ENCODE results near the gene ADCY7.

The ADCY7 gene

GRCh38 chr16:50300942-50301625, 34.7 kb downstream of the ADCY7 start:
- no peak for DNase-seq

DNA sequence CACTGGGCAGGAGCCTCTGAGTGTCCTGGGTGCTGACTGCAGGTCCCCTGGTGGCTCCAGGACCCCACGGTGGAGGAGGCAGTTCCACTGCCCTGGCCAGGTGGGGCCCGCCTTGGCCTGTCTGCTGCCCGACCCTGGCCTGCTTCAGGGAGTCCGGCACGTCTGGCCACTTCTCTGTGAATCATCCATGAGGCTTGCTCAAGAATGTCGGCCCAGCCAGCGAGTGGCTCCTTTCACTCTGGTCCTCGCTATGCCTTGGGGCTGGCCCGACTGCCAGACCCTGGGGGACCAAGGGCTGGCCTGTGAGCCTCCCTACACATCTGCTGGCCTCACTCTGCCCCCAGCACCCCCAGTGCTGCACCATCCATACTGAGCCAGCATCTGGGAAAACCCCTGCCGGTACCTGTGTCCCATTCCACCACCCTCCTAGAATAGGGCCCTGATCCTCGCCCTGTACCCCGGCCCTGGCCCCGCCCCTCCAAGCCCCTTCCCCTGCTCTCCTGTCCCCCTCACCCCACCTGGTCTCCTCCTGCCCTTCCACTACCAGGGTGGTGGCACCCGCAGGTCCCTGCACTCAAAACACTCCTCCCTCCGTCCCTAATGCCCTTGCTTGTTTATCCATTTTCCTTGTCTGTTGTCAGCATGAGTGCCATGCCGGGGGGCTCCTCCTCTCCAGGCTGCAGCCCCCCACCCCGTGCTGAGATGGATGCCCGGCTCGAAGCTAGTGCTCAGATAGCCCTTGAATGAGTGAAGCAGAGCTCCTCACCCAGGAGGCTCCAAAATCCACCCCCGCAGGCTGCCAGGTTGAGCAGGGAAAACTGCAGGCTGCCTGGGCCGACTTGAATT, 35.5 kb downstream of the ADCY7 start:
- no peak for DNase-seq

DNA sequence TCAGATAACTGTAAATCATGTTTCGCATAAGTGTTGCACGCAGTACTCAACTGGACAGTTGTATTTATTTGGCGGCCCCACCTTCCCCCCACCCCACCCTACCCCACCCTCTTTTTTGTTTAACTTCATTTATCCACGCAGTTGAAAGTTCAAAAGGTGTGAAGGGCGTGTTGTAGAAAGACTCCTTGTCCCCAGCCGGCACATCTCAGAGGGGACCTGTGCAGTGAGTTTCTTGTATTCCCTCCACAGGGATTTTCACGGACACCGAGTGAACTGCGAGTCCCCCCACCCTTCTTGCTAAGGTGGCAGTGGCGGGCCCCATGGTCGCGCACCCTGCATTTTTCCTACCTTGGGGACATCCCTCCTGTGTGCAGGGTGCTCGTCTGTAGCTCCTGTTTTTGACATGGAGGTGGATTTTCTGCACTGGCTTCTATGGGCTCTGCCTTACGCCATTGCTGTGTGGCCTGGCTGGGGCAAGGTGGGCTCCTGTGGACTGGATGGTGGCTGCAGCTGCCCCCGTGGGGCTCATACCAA, 36.2 kb downstream of the ADCY7 start:
- no peak for DNase-seq

GRCh38 chr16:50303041-50303604, 36.8 kb downstream of the ADCY7 start:
- no peak for DNase-seq

- DNase-seq, result no peak
These were observed 37.5 kb downstream of the ADCY7 start for GRCh38 chr16:50303605-50304466.

GRCh38 chr16:50304467-50305440, 38.4 kb downstream of the ADCY7 start:
- DNase-seq, result no peak

DNA sequence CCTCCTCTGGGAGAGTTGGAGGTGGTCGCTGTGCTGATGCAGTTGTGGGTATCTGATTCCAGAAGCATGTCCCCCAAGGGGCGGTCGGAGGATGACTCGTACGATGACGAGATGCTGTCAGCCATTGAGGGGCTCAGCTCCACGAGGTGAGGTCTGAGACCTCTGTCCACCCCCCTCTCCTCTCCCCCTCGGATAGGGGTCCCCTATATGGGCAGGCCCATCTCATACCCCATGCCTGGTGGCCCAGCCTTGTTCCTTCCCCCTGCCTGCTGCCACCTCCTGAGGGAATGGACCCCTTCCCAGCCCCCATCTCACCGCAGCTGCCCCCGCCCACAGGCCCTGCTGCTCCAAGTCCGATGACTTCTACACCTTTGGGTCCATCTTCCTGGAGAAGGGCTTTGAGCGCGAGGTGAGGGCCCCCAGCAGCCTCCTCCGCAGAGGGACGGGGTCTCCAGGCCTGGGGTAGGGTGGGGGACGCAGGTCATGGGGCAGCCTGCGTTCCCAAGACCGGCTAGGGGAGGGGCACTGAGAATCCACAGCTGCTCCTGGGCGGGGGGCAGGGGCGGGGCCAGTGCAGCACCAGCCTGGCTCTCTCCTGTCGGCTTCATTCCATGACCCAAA, 39.2 kb downstream of the ADCY7 start:
- DNase-seq, result no peak

GRCh38 chr16:50306287-50306686, 39.9 kb downstream of the ADCY7 start:
- no peak for DNase-seq

GRCh38 chr16:50308237-50308965, 42.0 kb downstream of the ADCY7 start:
- DNase-seq, result no peak

DNA sequence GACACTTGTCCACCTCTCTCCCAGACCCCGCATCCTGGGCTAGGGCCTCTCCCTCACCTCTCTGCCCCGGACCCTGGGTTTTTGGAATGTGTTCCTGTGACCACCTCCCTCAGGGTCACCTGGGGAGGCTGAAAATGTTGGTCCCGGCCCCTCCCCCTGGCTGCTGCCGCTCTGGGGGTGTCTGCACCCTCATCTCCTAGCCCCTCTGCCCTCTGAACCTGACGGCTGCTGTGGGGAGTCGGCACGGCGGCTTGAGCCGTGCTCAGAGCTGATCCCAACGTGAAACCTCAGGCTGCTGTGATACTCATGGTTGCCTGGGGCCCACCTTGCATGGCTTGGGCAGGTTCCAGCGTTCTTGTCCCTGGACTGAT, 42.8 kb downstream of the ADCY7 start:
- DNase-seq, result no peak

DNA sequence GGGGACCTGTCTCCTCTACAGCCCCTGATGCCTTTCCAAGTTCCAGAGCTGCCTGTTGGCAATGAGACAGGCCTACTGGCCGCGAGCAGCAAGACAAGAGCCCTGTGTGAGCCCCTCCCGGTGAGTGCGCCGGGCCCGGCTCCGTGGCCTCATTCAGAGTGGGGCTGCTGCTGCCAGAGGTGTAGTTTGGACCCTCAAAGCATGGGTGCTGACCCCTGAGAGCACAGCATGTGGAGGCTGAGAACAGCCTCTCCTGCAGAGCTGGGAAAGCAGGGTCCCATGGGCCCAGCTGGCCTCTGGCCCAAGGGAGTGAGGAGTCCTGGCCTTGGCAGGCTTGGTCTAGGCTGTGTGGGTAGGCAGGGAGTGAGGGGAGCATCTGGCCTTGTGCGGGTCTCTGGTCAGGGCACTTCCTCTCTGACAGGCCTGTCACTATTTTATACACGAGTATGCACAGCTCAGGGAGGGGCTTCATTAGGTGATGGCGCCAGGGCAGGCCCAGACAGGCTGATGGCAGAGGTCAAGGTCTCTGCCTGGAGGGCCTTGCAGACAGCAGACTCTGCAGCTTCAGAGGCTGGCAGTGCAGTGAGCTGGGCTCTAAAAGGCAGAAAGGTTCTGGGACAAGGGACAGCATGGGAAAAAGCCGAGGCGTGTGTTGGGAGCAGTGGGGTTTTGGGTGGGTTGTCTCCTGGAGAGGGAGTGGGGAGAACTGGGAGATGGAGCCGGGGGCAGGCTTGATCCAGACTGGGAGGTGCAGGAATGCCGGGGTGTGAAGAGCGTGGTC, 43.4 kb downstream of the ADCY7 start:
- DNase-seq, result no peak

- no peak for DNase-seq
These were observed 44.2 kb downstream of the ADCY7 start for GRCh38 chr16:50310308-50311133.

- DNase-seq, result no peak
These were observed 44.8 kb downstream of the ADCY7 start for GRCh38 chr16:50311134-50311528.

- DNase-seq, result no peak
These were observed 45.6 kb downstream of the ADCY7 start for GRCh38 chr16:50311891-50312501.

DNA sequence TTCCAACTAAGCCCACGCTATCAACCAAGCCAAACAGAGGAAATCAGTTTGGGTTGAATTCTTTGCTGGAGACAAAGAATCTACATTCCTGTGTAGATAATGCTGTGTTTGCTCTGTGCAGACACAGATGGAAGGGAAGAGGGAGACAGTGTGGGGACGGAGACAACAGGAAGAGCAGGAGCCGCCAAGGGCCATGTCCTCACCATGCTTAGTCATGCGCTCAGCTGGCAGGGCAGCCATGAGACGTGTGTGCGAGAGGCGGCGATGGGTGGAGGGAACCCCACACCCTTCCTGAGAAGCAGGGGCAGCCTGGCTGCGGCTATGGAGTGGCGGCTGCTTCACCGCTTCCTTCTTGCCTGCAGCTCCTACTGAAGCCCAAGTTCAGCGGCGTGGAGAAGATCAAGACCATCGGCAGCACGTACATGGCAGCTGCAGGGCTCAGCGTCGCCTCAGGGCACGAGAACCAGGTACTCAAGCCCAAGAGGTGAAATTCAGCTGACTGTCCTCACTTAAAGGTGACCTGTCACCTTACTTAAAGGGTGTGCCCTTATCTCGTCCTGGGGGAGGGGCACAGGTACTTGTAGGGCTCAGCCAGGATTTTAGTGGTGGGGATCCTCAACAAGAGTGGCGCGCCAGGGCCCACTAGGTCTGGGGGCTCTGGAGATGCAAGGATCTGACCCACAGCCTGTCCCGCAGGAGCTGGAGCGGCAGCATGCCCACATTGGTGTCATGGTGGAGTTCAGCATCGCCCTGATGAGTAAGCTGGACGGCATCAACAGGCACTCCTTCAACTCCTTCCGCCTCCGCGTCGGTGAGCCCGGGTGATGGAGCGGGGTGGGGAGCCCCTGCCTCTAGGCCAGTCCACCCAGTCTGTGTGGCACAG, 47.5 kb downstream of the ADCY7 start:
- DNase-seq, result no peak

- no peak for DNase-seq
These were observed 48.3 kb downstream of the ADCY7 start for GRCh38 chr16:50314665-50315064.

- no peak for DNase-seq
These were observed 49.1 kb downstream of the ADCY7 start for GRCh38 chr16:50315346-50315997.

Measured in NCI-H1417 treated with DMSO at 0.1 percent for 48 hours (cell line).